ENCODE data around the gene MYLK4.
"Not testable (repeated sequence)": the region's sequence is repeated elsewhere in the genome, so short reads cannot be mapped to it uniquely, and the experiment has no call there.

MYLK4 gene

GRCh38 chr6:2775003-2775402 is 24.3 kb upstream of the MYLK4 start:
- no peak for DNase-seq

GRCh38 chr6:2773449-2773848 is 22.7 kb upstream of the MYLK4 start:
- DNase-seq = no peak

GRCh38 chr6:2772840-2773239 is 22.1 kb upstream of the MYLK4 start:
- no peak for DNase-seq

DNA sequence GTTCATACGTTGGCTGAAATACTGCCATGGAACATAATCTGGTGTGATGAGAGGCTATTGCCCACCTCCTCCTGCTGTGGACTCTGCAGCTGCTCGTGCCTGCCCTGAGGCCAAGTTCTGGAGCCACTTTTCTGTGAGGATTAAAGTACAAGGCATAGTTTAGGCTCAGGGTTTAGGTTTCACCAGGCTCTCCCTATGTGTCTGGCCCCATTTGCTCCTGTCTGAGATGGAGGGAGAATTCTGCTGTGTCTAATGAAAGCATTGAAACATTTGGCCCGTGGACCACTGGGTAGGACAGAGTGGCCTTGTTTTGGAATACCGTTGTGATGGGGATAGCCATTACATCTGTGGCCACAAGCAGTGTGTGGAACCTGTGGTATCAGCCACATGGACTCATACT is 20.4 kb upstream of the MYLK4 start:
- DNase-seq = no peak

DNA sequence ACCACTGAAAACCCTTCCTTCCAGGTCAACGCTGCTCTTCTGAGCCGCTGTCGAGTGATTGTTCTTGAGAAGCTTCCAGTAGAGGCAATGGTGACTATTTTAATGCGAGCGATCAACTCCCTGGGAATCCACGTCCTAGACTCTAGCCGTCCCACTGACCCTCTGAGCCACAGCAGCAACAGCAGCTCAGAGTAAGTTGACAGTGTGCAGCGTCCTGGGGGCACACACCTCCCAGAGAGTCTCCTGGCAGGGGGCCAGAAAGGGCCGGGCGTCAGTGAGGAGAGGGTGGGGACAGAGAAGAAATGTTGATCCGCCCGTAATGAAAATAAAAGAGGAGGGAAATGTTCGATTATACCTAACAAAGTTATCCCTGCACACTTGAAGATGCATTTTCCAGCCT is 19.4 kb upstream of the MYLK4 start:
- DNase-seq = no peak

DNA sequence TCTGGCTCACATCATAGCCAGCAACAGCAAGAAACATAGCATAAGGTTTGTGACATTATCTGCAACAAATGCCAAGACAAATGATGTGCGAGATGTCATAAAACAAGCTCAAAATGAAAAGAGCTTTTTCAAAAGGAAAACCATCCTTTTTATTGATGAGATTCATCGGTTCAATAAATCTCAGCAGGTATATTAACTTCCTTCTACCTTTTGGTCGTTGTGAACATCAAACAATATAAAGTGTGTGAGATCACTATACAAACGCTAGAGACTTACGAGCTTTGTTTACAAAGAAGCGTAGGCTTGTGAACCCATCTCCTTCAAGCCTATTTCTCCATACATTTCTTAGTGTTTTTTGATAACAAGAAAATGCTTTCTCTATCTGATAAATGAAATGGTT is 18.0 kb upstream of the MYLK4 start:
- no peak for DNase-seq

DNA sequence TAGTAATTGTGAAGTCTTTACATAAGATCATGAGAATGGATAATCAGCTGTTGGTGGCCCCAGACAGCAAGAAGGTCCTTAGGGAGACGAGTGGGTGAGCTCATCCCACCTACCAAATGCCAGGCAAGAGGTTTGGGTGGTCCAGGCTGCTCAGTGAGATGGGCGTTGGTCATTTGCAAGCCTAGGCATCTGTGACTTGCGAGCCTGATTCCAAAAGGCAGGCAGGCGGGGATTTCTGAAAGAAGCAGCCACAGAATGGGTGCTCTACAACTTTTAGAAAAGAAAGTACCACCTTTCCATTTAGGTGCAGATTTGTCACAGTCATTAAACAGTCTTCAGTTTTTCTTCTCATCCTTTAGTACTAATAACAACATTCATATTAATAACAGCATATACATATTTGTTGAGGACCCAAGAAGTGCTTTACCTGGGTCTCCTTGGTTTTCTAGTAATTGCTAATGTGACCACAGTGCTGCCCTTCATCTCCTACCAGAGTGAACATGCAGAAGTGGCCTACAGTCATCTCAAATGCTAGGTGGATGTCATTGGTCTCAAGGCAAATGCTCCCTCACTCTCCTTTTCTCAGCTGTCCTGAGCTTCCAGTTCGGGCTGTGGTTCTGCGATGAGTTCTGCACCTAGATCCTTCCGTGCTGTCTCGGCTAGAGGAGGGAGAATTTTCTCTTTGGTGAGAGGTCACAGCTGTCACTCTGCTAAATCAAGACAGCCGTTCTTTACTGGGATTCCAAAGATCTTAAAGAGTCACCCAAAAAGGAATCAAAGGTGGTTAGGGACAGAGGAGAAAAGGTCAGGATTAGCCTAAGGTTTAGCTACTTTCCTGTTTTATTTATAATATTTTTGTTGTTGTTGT is 17.2 kb upstream of the MYLK4 start:
- DNase-seq = no peak

- DNase-seq = no peak
Observed at GRCh38 chr6:2766767-2767656, 16.3 kb upstream of the MYLK4 start.

- DNase-seq = no peak
Observed at GRCh38 chr6:2765896-2766766, 15.4 kb upstream of the MYLK4 start.

DNA sequence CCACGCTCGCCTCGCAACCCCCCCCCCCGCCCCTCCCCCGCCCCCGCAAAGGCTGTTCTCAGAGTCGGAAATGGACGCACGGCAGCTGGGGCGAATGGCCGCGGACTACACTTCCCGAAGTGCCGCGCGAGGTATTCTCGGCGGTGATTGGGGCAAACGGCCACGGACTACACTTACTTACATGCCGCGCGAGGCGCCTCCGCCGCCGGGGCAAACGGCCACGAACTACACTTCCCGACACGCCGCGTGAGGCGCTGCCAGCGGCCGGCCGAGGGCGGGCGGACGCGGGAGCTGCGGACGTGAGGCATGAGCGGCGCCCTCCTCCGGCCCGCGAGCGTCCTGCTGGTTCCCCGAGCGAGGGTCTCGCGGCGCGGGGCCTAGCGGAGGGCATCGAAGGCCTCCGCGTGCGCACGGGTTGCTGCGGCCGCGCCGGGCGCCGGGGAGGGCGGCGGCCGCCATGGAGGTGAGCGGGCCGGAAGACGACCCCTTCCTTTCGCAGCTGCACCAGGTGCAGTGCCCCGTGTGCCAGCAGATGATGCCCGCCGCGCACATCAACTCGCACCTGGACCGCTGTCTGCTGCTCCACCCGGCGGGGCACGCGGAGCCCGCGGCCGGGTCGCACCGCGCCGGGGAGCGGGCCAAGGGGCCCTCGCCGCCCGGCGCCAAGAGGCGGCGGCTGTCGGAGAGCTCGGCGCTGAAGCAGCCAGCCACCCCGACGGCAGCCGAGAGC is 14.6 kb upstream of the MYLK4 start, which contains the start of gene WRNIP1:
Gene WRNIP1, plus strand, starts transcription at position 228 of the 730 bp plus-strand sequence. Its CDS starts 230 bp downstream, at position 458.
- peak; percentile 93 for DNase-seq

DNA sequence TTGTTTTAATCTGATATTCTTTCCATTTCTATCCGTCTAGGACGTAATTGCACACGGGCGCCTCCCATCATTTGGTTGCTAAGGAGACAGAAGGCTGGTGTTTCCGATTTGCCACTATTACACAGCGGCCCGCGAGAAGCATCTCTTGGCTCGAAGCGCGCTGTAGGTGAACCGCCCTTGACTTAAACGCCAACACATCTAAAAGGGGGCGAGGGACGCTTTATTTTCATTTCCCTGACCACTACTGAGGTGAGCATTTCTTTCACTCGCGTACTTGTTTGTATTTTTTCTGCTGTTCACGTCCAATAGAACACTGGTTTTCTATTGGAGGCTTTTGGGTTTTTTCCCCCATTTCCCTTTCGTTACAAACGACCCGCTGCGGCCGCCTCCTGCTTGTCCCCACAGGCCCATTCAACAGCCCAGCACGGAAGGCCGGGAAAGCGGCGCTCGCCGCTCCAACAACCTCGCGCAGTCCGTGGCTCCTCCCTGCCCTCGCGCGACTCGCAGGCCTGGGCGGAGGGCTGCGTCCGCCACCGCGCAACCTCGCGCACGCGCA is 14.0 kb upstream of the MYLK4 start:
- peak; percentile 38 for DNase-seq

DNA sequence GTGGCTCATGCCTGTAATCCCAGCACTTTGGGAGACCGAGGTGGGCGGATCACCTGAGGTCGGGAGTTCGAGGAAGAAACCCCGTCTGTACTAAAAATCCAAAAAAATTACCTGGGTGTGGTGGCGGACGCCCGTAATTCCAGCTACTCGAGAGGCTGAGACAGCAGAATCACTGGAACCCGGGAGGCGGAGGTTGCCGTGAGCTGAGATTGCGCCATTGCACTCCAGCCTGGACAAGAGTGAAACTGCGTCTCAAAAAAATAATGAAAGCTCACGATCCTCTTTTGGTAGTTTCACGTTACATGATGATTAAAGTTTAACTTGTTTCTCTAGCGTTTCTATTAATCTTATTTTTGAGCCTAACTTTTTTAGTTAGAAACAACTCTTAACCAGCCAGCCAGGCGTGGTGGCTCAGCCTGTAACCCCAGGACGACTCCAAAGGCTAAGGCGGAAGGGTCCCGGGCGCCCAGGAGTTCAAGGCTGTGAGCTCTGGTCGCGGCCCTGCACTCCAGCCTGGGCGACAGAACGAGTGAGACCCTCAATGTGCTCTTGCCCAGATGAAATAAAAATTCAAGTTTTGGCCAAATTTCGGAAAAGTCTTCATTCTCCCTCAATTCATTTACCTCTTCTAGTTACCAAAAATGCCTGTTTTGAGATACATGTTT is 13.3 kb upstream of the MYLK4 start:
- no peak for DNase-seq

- no peak for DNase-seq
Observed at GRCh38 chr6:2763345-2763841, 12.7 kb upstream of the MYLK4 start.

GRCh38 chr6:2762868-2763267 is 12.1 kb upstream of the MYLK4 start:
- DNase-seq = not testable (repeated sequence)

- DNase-seq = no peak
Observed at GRCh38 chr6:2760882-2761842, 10.4 kb upstream of the MYLK4 start.

DNA sequence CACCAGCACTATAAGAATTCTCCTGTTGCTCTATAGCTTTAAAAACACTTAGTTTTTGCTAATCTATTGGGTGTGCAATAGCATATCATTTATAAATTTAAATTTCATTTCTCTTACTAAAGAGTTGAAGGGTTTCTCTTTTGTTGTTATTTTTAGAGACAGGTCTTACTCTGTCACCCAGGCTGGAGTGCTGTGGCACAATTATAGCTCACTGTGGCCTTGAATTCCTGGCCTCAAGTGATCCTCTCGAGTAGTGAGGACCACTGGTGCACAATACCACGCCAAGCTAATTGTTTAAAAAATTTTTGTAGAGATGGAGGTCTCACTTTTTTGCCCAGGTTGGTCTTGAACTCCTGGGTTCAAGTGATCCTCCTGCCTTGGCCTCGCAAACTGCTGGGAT is 8.3 kb upstream of the MYLK4 start:
- no peak for DNase-seq

DNA sequence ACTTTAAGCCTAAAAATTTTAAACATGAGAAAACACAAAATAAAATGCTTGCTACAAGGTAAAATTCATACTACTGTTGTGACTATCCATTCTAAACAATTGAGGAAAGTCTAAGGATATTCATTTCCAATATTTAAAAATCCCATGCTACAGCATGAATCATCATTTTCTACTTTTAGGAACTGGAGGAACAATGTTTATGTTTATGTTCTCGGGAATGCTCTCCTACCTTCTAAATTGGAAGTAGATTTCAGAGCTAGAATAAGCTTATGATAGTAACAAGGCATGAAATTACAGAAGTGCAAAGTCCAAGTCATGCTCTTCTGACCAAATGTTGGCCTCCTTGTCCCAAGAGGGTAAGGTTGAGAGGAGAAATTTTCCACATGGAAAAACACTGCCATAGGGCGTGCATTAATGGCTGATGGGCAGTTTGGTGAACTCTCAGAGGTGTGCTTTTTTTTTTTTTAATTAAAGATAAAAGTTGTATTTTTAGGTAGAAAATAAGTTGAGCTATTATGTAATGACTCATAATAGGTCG is 6.0 kb upstream of the MYLK4 start:
- DNase-seq = no peak

GRCh38 chr6:2756241-2756640 is 5.5 kb upstream of the MYLK4 start:
- no peak for DNase-seq

- no peak for DNase-seq
Observed at GRCh38 chr6:2755456-2755855, 4.7 kb upstream of the MYLK4 start.

DNA sequence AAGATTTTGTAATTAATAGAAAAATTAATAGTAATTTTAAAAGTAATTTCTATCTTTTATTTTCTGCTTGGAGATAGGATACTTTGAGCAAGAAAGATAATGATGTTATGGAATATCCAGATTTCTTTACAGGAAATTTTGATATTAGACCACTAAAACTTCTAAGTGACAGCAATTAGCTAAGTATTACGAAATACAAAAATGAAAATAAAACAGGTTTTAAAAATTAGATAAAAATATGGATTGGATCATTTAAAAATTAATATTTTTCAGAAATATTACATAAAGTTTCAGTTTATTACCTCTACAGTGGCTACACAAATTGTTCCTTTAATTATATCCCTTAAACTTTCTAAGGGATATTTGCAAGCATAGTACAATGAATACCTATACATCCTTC is 4.2 kb upstream of the MYLK4 start:
- DNase-seq = no peak

Measured in DMS153 (cell line).